BJ (cell line): Measurements from ENCODE around the gene SCART1. TPM values are rescaled to one million over a fixed set of nuclear protein-coding genes. Genes with fewer than 3 reads are reported as not detected.

Experiments
- CTCF ChIA-PET: fragments of 350-600 bp; formaldehyde crosslinking; extraction: SDS; loops from one replicate; lab custom pipeline; 2021; ENCODE audit warnings: antibody characterized with exemption, inconsistent platforms; lab: Yijun Ruan, JAX
- POLR2A ChIA-PET: fragments of 300-600 bp; sonication (Branson Sonifier 250); formaldehyde crosslinking; extraction: SDS; loops from one replicate; lab custom pipeline; 2021; ENCODE audit warnings: antibody characterized with exemption; lab: Charles Lee
- DNase-seq: peaks from one replicate; pipeline ENCODE4 v3.0.0-alpha.2; 2011; ENCODE audit warnings: low read depth
- H3K27me3 ChIP-seq: 2 replicates; pipeline ENCODE4 v1.6.0; 2011; ENCODE audit warnings: low read length; ENCODE audit not compliant: control insufficient read depth, insufficient read depth
- H3K36me3 ChIP-seq: 2 replicates; pipeline ENCODE4 v1.5.1; 2011; ENCODE audit warnings: low read length; ENCODE audit not compliant: control insufficient read depth, insufficient read depth
- H3K4me3 ChIP-seq: 2 replicates; pipeline ENCODE4 v1.5.1; 2011; ENCODE audit warnings: low read depth, mild to moderate bottlenecking, control low read depth, low read length
- polyA plus RNA-seq: library from polyadenylated mRNA; depleted of rRNA; stranded (reverse); fragments of >200 nt; gene quantifications from 2 replicates; pipeline ENCODE4 v1.2.3, GENCODE V29; 2011
- TF ChIP-seq, protein P1 (sequence below): IDR thresholded peaks from 2 replicates; pipeline ENCODE4 v1.5.1; 2011; ENCODE audit warnings: low read depth, mild to moderate bottlenecking, control low read depth, inconsistent platforms, low read length, moderate library complexity; ENCODE audit not compliant: insufficient read depth

SCART1 gene
- polyA plus RNA-seq, 1 experiment, result 1.3 TPM

GRCh38 chr10:133458021-133458709 is 4.4 kb downstream of the SCART1 start:
- ChIA-PET CTCF (interaction anchor here (1.2 kb wide), 1 partner anchor 20 kb away, joined by 4 read pairs; no protein-coding TSS in a partner anchor), POLR2A (no interaction called here)
- TF ChIP-seq, protein P1, sequence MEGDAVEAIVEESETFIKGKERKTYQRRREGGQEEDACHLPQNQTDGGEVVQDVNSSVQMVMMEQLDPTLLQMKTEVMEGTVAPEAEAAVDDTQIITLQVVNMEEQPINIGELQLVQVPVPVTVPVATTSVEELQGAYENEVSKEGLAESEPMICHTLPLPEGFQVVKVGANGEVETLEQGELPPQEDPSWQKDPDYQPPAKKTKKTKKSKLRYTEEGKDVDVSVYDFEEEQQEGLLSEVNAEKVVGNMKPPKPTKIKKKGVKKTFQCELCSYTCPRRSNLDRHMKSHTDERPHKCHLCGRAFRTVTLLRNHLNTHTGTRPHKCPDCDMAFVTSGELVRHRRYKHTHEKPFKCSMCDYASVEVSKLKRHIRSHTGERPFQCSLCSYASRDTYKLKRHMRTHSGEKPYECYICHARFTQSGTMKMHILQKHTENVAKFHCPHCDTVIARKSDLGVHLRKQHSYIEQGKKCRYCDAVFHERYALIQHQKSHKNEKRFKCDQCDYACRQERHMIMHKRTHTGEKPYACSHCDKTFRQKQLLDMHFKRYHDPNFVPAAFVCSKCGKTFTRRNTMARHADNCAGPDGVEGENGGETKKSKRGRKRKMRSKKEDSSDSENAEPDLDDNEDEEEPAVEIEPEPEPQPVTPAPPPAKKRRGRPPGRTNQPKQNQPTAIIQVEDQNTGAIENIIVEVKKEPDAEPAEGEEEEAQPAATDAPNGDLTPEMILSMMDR, result no peak
- Histone ChIP-seq H3K36me3 (no peaks in the 10 kb centered on the region), H3K4me3 (no peak overlapping the region), H3K27me3 (no peaks in the 10 kb centered on the region)
- DNase-seq, result no peak

DNA sequence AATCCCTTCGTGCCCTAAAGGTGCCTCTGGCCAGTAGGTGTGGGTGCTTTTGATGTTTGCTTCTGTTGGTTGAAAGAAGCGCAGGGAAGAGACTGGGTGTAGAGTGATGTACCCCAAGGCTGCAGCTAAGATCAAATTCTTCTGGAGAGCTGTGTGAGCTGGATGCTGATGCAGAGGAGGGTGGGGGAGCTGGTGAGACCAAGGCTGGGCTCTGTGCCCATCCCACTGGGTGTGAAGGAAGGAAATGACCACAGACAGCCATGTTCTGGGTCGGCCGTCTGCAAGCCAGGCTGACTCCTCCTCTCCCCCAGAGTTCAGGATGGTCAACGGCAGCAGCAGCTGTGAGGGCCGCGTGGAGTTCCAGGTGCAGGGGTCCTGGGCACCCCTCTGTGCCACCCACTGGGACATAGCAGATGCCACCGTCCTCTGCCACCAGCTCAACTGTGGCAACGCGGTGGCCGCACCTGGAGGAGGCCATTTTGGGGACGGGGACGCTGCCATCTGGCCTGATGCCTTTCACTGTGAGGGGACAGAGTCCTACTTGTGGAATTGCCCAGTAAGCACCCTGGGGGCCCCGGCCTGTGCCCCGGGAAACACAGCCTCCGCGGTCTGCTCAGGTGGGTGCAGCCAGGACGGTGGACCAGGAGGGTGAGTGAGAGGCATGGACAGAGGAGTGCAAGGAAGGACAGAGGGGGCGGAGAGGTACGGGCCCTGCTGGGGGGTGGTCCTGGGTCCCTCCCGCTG is 5.1 kb downstream of the SCART1 start:
- Histone ChIP-seq H3K36me3 (no peaks in the 10 kb centered on the region), H3K27me3 (no peaks in the 10 kb centered on the region), H3K4me3 (no peak overlapping the region)
- ChIA-PET POLR2A (no interaction called here), CTCF (interaction anchor here (1.2 kb wide), 1 partner anchor 21 kb away, joined by 4 read pairs; no protein-coding TSS in a partner anchor)
- TF ChIP-seq, protein P1, result no peak
- DNase-seq, result no peak

GRCh38 chr10:133459454-133460207 is 5.9 kb downstream of the SCART1 start:
- ChIA-PET CTCF (interaction anchor here (1.2 kb wide), 1 partner anchor 22 kb away, joined by 4 read pairs; no protein-coding TSS in a partner anchor), POLR2A (no interaction called here)
- Histone ChIP-seq H3K27me3 (no peaks in the 10 kb centered on the region), H3K4me3 (no peak overlapping the region), H3K36me3 (no peaks in the 10 kb centered on the region)
- no peak for DNase-seq
- TF ChIP-seq, protein P1, result no peak

- ChIA-PET CTCF (interaction anchor here (1.4 kb wide), 1 partner anchor 22 kb away, joined by 4 read pairs; no protein-coding TSS in a partner anchor), POLR2A (interaction anchor here (0.7 kb wide), 1 partner anchor 66 kb away, joined by 6 read pairs; no protein-coding TSS in a partner anchor)
- no peak for DNase-seq
- TF ChIP-seq, protein P1, result no peak
- Histone ChIP-seq H3K36me3 (no peaks in the 10 kb centered on the region), H3K27me3 (no peaks in the 10 kb centered on the region), H3K4me3 (no peak overlapping the region)
Measured at GRCh38 chr10:133460208-133460769, 6.5 kb downstream of the SCART1 start.
